ENCODE results near the gene DEFB116.
"Not testable (repeated sequence)": the region's sequence is repeated elsewhere in the genome, so short reads cannot be mapped to it uniquely, and the experiment has no call there.

The DEFB116 gene, protein sequence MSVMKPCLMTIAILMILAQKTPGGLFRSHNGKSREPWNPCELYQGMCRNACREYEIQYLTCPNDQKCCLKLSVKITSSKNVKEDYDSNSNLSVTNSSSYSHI

DNA sequence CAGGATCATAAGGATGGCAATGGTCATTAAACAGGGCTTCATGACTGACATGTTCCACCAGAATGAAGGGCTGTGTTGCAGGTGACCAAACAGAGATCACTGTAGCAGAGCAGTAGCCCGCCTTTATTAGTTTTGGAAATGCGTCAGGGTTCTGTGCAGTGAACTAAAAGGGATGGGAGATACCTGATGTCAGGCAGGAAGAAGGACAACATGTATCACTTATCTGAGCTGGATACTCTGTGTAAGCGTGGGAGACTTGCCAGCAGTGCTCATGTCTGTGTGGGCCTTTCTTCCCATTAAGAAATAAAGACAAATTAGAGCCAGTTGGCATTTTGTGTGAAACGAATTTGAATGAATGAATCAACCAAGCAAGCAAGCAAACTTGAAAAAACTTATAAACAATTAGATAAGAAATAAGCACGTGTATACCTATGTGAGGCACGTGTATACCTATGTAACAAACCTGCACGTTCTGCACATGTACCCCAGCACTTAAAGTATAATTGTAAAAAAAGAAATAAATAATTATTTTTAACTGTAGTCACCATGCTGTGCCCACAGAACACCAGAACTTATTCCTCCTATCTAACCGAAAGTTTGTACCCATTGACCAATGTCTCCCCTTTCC, at the start of gene DEFB116:
Gene DEFB116, minus strand, starts transcription at position 51 of the 628 bp plus-strand sequence. Its CDS starts 0 bp downstream, at position 51.
- DNase-seq, result no peak

DNA sequence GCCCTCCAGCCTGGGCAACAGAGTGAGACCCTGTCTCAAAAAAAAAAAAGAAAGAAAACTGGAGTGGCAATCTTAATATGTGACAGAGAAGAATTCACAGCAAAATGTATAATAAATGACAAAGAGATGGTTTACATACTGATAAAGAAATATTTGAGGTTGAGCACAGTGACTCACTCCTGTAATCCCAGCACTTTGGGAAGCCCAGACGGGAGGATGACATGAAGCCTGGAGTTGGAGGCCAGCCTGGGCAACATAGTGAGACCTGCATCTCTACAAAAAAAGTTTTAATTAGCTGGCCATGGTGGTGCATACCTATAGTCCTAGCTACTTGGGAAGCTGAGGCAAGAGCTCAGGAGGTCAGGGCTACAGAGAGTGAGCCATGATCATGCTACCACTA, 47.6 kb upstream of the DEFB116 start:
- DNase-seq, result no peak

DNA sequence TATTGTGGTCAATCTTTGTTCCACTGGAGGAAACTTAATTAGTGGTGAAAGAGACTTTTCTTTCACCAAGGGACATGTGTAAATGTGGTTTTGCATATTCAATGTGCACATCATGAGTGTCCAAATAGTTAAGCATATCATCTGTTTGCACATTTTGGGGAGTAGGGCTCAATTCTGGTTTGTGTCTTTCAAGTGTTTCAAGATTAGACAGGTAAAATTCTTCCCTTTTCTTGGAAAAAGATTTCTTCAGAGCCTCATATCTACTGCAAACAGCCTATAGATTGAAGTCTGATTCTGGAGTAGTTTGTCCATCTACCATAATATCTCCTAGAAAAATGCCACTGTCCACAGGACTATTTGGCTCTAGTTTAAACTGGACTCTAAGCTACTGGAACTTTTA, 33.1 kb upstream of the DEFB116 start:
- DNase-seq, result no peak

DNA sequence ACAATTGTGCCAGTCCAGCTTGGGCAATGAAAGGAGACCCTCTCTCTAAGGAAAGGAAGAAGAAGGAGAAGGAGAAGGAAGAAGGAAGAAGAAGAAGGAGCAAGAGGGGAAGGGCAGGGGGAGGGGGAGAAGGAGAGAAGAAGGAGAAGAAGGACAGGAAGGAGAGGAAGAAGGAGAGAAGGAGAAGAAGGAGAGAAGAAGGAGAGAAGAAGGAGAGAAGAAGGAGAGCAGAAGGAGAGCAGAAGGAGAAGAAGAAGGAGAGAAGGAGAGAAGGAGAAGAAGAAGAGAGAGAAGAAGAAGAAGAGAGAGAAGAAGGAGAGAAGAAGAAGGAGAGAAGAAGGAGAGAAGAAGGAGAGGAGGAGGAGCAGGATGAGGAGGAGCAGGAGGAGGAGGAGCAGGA, 22.5 kb upstream of the DEFB116 start:
- no peak for DNase-seq

DNA sequence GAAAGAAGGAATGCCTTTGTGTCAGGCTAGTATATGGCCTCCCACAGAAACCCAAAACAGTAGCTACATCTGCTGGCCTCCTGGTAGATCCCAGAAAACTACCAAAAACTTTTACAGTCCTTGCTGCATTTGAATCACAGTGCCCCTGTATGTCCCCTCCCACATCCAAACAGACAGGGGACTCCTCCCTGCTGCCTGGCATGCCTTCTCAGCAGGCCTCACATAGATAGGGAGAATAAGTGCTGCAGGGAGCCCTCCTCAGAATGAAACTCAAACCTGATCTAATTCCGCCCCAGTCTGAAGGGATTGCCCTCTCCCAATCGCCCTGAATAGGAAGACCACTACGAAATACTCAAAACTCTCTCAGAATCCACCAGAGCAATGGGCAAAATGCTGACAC, 14.1 kb upstream of the DEFB116 start:
- DNase-seq, result no peak

DNA sequence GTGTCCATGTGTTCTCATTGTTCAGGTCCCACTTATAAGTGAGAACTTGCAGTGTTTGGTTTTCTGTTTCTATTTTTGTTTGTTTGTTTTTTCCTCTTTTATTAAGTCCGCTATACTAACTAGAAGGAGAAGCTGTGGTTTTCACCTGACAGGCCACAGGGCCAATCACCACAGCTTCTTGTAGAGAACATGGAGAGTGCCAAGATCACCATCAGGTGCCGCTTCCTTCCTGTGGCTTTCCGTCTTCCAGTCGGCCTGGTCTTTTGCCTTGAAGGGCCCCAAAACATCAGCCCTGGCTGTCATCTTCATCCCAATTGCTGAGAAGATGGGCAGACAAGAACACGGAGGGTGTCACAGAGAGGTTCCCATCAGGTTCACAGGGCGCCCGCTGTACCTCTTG, 23.4 kb downstream of the DEFB116 start:
- DNase-seq, result not testable (repeated sequence)

DNA sequence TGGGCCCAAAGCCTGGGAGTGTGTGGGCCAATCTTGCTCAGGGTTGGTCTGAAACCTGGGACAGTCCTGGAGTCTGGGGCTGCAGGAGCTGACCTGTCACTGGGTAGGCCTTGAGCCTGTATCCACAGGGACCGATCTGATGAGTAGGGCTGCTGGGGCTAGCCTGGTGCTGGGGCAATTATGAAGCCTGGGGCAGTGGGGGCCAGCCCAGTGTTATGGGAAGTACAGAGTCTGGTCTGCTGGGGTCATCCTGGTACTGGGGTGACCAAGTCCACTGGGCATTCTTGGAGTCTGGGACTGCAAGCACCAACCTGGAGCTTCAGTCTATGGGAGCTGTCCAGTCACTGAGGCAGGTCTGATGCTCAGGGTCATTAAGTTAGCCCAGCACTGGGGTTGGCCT, 30.2 kb downstream of the DEFB116 start:
- no peak for DNase-seq

DNA sequence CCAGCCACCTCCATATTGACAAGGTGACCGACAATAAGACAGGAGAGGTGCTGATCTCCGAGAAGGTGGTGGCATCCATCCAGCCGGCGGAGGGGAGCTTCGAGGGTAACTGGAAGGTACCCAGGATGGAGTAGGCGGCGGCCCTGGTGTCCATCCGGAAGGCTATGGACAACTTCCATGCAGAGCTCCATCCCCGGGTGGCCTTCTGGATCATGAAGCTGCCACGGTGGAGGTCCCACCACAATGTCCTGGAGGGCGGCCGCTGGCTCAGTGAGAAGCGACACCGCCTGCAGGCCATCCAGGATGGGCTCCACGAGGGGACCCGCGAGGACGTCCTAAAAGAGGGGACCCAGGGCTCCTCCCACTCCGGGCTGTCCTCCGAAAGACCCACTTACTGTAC, 33.9 kb downstream of the DEFB116 start:
- no peak for DNase-seq

DNA sequence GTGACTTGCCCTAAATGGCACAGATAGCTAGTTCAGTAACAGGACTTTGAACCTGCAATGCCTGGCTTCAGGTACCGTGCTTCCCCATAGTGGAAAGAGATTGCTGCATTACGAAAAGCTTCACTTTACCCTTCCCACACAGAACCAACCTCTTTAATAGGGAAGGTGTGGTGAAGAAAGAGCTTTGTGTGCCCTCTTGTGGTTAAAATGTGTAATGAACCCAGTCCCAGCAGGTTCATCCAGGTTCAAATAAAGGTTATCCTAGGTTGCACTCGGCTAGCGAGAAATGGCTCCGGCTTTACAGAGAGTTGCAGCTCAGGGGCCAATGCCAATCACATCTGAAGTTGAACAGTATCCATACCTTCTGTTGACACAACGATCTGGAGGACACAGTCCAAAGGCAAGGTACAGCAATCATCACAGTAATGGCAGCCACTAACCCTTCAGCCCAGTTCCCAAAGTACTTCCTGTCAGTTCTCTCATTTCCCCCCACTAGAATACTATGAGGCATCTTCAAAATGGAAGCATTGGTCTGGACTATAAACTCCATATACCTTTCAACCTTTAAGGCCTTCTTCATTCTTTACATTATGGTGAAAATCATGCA, 48.0 kb downstream of the DEFB116 start:
- DNase-seq, result no peak

DNA sequence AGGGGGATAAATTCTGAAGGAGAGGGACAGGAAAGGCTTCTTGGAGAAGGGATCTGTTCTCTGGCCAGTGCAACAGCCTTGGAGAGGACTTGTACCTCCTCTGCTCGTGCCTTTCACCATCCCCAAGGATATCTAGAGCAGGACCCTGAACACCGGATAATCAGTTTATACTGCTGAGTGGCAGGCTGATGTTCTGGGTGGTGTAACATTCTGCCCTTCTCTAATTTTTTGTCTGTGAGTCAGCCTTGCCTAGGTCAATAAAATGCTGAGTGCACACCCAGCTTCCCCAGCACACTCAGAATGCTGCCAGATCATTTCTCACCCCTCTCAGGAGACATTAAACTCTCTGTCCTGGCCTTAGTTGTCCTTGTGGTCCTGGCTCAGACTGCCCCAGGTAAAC, 51.0 kb downstream of the DEFB116 start, which contains the start of gene DEFB115:
Gene DEFB115, plus strand, starts transcription at position 301 of the 400 bp plus-strand sequence. Its CDS starts 0 bp downstream, at position 301.
- no peak for DNase-seq

DNA sequence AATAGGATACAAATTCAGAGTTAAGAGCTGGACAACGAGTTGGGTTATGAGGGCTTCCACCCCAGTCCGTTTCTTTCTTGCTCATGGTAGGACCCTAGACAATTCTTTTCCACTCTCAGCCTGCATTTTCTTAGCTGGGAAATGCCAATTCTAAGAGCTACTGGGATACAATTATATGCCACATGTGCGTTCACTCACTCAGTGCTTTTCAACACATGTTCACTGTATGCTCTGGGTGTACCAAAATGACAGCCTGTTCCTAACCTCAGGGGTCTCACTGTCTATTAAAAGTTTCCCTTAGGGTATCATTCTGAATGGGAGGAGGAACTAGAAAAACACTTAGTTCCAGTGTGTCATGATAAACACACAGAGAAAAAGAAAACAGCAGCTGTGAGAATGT, 51.4 kb downstream of the DEFB116 start:
- no peak for DNase-seq

All from stimulated activated naive CD4-positive, alpha-beta T cell (primary cell).